GM13977 (cell line): ENCODE data around the gene DNAH2.
A peak's percentile ranks its signal among the peaks of the same experiment; 100 is the strongest.

Experiments
- DNase-seq: peaks from one replicate; pipeline ENCODE4 v3.0.0; 2012; ENCODE audit warnings: low spot score
- in situ Hi-C: fragments of 300-500 bp; cut with MboI; formaldehyde crosslinking; loops from one replicate; pipeline ENCODE4 v1.12.0; 2022; ENCODE audit warnings: low sequenced_read_pairs, low pct_unique_long_range_greater_than_20kb, mixed read lengths, inconsistent platforms; ENCODE audit not compliant: unreplicated experiment
- TF ChIP-seq, protein P1 (sequence below): IDR thresholded peaks from 2 replicates; pipeline ENCODE4 v1.5.1; 2012; ENCODE audit warnings: mild to moderate bottlenecking, control low read depth; ENCODE audit not compliant: insufficient read depth; ENCODE audit errors: extremely low read depth, missing control alignments

Gene DNAH2

DNA sequence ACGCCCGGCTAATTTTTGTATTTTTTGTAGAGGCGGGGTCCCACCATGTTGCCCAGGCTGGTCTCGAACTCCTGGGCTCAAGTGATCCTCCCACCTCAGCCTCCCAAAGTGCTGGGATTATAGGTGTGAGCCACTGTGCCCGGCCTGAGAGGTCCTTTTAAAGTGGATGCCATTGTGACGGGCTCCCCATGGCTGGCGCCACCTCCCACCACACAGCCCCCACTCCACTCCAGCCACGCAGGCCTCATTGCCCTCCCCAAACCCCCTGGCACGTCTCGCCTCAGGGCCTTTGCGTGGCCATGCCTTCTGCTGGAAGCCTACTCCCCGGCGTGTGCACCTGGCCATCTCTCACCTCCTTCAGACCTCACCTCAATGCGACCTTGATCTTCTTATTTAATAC, 104.6 kb downstream of the DNAH2 start:
- DNase-seq, result no peak
- in situ Hi-C loops, result no loop called here
- TF ChIP-seq, protein P1, sequence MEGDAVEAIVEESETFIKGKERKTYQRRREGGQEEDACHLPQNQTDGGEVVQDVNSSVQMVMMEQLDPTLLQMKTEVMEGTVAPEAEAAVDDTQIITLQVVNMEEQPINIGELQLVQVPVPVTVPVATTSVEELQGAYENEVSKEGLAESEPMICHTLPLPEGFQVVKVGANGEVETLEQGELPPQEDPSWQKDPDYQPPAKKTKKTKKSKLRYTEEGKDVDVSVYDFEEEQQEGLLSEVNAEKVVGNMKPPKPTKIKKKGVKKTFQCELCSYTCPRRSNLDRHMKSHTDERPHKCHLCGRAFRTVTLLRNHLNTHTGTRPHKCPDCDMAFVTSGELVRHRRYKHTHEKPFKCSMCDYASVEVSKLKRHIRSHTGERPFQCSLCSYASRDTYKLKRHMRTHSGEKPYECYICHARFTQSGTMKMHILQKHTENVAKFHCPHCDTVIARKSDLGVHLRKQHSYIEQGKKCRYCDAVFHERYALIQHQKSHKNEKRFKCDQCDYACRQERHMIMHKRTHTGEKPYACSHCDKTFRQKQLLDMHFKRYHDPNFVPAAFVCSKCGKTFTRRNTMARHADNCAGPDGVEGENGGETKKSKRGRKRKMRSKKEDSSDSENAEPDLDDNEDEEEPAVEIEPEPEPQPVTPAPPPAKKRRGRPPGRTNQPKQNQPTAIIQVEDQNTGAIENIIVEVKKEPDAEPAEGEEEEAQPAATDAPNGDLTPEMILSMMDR, result no peak

DNA sequence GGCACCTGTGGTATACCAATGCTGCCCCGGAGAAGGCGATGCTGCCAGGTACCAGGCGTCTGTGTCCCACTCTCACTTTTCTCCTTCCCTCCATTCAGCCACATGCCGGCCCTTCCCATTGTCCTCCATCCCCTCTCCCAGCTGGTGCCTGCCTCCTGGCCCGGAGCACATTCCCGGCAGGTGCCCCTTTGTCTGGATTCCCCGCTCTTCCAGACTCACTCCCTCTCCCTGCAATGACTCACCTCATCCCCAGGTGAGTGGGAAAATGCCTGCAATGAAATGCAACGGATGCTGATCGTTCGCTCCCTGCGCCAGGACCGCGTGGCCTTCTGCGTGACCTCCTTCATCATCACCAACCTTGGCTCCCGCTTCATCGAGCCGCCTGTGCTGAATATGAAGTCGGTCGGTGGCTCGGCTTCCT, 106.0 kb downstream of the DNAH2 start:
- TF ChIP-seq, protein P1, result no peak
- in situ Hi-C loops, result no loop called here
- no peak for DNase-seq

DNA sequence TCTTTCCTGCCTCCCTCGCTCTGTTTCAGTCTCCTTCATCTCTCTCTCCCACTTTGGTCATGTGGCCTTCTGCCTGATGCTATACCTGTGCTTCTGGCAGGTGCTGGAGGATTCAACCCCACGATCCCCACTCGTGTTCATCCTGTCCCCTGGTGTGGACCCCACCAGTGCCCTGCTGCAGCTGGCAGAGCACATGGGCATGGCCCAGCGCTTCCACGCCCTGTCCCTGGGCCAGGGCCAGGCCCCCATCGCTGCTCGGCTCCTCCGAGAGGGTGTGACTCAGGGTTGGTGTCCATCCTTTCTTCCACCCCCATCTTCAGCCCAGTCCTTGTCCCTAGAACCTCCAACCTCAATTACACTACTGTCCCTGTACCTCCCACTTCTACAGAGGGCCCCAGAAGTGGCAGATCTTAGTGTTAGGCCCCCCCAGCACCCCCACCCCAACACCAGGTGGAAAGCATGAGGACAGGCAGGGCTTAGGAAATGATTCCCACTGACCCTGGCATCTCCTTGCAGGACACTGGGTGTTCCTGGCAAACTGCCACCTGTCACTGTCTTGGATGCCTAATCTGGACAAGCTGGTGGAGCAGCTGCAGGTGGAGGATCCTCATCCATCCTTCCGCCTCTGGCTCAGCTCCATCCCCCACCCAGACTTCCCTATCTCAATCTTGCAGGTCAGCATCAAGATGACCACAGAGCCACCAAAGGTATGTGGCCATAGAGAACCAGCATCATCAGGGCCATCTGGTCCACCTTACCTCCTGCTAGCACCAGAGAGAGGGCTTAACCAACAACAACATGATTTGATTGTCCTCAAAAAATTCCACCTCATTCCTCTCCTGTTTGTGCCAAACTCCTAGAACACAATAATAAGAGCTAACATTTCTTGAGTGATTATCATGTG, 106.7 kb downstream of the DNAH2 start:
- in situ Hi-C loops, result no loop called here
- DNase-seq, result no peak
- TF ChIP-seq, protein P1, result no peak

GRCh38 chr17:7825206-7825990, 107.9 kb downstream of the DNAH2 start:
- DNase-seq, result no peak
- in situ Hi-C loops, result no loop called here
- TF ChIP-seq, protein P1, result peak; percentile 11

- TF ChIP-seq, protein P1, result no peak
- in situ Hi-C loops, result no loop called here
- DNase-seq, result no peak
Measured at GRCh38 chr17:7830616-7831015, 113.1 kb downstream of the DNAH2 start.

DNA sequence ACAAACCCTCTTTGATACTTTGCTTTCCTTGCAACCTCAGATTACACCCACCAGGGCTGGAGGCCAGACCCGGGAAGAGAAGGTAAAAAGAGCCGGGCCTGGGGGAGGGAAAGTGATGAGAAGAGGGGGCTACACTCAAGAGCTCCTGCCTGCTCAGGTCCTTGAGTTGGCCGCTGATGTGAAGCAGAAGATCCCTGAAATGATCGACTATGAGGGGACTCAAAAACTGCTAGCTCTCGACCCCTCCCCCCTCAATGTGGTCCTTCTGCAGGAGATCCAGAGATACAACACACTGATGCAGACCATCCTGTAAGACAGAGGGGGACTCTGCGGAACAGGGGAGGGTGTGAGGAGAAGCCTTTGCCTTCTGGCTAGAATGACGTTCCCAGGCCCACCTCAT, 113.7 kb downstream of the DNAH2 start:
- in situ Hi-C loops, result no loop called here
- TF ChIP-seq, protein P1, result no peak

More for the DNA sequence above, 113.7 kb downstream of the DNAH2 start:
- DNase-seq, result no peak
